ENCODE data around the gene ADIPOR2. TPM values are rescaled to one million over a fixed set of nuclear protein-coding genes. Genes with fewer than 3 reads are reported as not detected.

ADIPOR2 gene
- total and polyA plus RNA-seq, 2 experiments from 2014 or later, result 5.8 to 25.7 TPM

GRCh38 chr12:1766110-1766509, 75.2 kb downstream of the ADIPOR2 start:
- TF ChIP-seq, protein P1, sequence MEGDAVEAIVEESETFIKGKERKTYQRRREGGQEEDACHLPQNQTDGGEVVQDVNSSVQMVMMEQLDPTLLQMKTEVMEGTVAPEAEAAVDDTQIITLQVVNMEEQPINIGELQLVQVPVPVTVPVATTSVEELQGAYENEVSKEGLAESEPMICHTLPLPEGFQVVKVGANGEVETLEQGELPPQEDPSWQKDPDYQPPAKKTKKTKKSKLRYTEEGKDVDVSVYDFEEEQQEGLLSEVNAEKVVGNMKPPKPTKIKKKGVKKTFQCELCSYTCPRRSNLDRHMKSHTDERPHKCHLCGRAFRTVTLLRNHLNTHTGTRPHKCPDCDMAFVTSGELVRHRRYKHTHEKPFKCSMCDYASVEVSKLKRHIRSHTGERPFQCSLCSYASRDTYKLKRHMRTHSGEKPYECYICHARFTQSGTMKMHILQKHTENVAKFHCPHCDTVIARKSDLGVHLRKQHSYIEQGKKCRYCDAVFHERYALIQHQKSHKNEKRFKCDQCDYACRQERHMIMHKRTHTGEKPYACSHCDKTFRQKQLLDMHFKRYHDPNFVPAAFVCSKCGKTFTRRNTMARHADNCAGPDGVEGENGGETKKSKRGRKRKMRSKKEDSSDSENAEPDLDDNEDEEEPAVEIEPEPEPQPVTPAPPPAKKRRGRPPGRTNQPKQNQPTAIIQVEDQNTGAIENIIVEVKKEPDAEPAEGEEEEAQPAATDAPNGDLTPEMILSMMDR (IDR thresholded peaks at IDR 0.05; ENCODE audit: low read depth, low read length), result no peak
- Histone ChIP-seq H3K4me1 (ENCODE audit: low read depth) (peaks cover 4% of the 10 kb centered on the region), H3K9me3 (ENCODE audit: low read depth) (no peaks in the 10 kb centered on the region), H3K27me3 (no peaks in the 10 kb centered on the region), H3K36me3 (no peaks in the 10 kb centered on the region), H3K27ac (no peak overlapping the region), H3K4me3 (no peak overlapping the region)
- DNase-seq (ENCODE audit: low read depth in 1 of 2, low spot score in 1 of 2), result no peak

DNA sequence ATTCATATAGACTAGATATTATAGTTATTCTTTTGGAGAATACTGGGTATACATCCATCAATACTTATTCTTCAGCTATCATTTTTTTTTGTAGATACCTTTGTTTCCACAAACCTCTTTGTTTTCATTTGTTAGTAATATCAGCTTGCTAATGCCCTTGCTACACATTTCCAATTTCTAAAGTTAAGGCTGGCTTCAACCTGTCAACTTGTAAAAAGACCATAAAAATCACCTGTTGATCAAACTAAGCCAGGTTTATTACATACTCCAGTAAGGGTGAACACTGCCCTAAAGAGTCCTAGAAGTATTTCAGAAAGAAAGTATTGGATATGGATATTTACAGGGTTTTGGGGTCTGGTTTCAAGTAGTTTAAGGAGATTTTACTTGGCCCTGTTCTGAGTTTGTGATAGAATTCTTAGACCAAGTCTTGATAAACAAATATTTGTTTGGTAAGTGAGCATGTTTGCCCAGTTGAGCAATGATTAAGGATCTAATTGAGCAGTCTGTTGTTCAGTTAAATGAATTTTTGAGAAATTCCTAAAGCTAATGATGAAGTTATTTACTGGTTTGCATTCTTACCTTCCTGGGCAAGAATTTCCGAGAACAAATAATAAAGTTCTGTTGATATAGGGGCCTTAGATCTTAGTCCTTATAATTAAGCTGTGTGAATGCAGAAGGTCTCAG, 76.7 kb downstream of the ADIPOR2 start:
- TF ChIP-seq, protein P1 (IDR thresholded peaks at IDR 0.05; ENCODE audit: low read depth, low read length), result no peak
- Histone ChIP-seq H3K27ac (no peak overlapping the region), H3K36me3 (no peaks in the 10 kb centered on the region), H3K27me3 (no peaks in the 10 kb centered on the region), H3K4me1 (ENCODE audit: low read depth) (no peaks in the 10 kb centered on the region), H3K9me3 (ENCODE audit: low read depth) (no peaks in the 10 kb centered on the region), H3K4me3 (no peak overlapping the region)
- DNase-seq (ENCODE audit: low read depth in 1 of 2, low spot score in 1 of 2), result no peak

DNA sequence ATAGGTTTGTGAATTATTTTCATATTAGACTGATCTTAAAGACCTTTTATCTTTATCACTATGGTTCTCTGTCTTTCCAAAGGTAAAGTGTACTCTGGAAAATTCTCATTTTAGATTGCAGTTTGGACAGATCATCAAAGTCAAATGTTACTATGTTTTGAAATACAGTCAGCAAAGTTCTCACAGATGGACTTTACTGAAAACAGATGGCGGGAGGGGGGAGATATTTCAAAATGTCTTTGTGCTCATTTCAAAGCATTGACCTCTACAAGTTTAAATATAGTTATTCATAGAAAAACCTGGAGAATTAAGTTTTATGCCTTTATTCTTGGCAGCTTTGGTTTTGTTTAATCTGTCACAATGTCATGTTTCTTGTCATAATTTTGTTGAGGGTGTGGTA, 77.7 kb downstream of the ADIPOR2 start:
- Histone ChIP-seq H3K36me3 (no peaks in the 10 kb centered on the region), H3K27me3 (no peaks in the 10 kb centered on the region), H3K4me3 (no peak overlapping the region), H3K9me3 (ENCODE audit: low read depth) (no peaks in the 10 kb centered on the region), H3K4me1 (ENCODE audit: low read depth) (no peaks in the 10 kb centered on the region), H3K27ac (no peak overlapping the region)
- no peak for DNase-seq (ENCODE audit: low read depth in 1 of 2, low spot score in 1 of 2)
- TF ChIP-seq, protein P1 (IDR thresholded peaks at IDR 0.05; ENCODE audit: low read depth, low read length), result no peak

DNA sequence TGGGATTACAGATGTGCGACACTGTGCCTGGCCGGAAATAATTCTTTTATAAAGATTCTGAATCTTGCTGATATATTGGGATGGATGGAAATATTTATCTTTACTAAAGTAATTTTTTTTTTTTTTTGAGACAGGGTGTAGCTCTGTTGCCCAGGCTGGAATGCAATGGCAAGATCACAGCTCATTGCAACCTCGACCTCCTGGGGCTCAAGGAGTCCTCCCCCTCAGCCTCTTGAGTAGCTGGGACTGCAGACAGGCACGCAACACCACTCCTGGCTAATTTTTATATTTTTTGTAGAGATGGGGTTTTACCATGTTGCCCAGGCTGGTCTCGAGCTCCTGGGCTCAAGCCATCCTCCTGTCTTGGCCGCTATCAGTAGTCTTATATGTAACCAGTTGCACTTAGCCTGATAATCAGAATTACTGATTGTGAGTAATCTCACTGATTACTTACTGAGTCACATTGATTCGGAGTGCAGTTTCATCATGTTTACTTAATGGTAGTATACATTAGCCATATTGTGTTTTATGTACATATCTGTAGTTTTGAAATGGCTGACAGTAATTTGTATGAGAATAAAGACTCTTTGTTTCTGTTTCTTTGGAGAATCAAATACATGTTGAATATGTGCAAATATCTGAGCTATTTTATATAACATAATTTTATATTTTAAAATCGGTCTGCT, 79.1 kb downstream of the ADIPOR2 start:
- Histone ChIP-seq H3K4me3 (no peak overlapping the region), H3K27me3 (no peaks in the 10 kb centered on the region), H3K27ac (no peak overlapping the region), H3K4me1 (ENCODE audit: low read depth) (peaks cover 9% of the 10 kb centered on the region), H3K9me3 (ENCODE audit: low read depth) (no peaks in the 10 kb centered on the region), H3K36me3 (no peaks in the 10 kb centered on the region)
- TF ChIP-seq, protein P1 (IDR thresholded peaks at IDR 0.05; ENCODE audit: low read depth, low read length), result no peak
- peak in 1 of 2 donors; percentile 60 for DNase-seq (ENCODE audit: low read depth in 1 of 2, low spot score in 1 of 2)

- TF ChIP-seq, protein P1 (IDR thresholded peaks at IDR 0.05; ENCODE audit: low read depth, low read length), result no peak
- Histone ChIP-seq H3K27me3 (no peaks in the 10 kb centered on the region), H3K4me3 (no peak overlapping the region), H3K4me1 (ENCODE audit: low read depth) (peaks cover 18% of the 10 kb centered on the region), H3K27ac (no peak overlapping the region), H3K9me3 (ENCODE audit: low read depth) (no peaks in the 10 kb centered on the region), H3K36me3 (no peaks in the 10 kb centered on the region)
- peak in 1 of 2 donors; percentile 43 for DNase-seq (ENCODE audit: low read depth in 1 of 2, low spot score in 1 of 2)
Observed at GRCh38 chr12:1773937-1774655, 83.2 kb downstream of the ADIPOR2 start.
